Measurements from ENCODE around the gene STX8. TPM values are rescaled to one million over a fixed set of nuclear protein-coding genes. Genes with fewer than 3 reads are reported as not detected.

STX8 gene
- 10 to 100 TPM; 63.5 to 69.6 TPM for total RNA-seq

GRCh38 chr17:9575381-9576101 is at the start of gene STX8:
Gene STX8 (minus strand): TSS chr17:9575820. CDS start chr17:9575808, 12 bp downstream.

GRCh38 chr17:9576521-9577372 is 1.1 kb upstream of the STX8 start, which contains the start of gene CFAP52:
Gene CFAP52 (plus strand): TSS chr17:9576642. CDS start chr17:9576696, 54 bp downstream.

Other genes with a start within 250 kb of the STX8 start
- gene CFAP52, start 822 bp upstream of the STX8 start, total RNA-seq, result not detected
- under 1 TPM; 0.07 to 0.10 TPM for gene USP43, start 69.7 kb upstream of the STX8 start, total RNA-seq
- gene DHRS7C, start 215.8 kb upstream of the STX8 start, total RNA-seq, result not detected
- gene GSG1L2, start 246.3 kb upstream of the STX8 start, total RNA-seq, result not detected